ENCODE results near the gene CYP27C1. TPM values are rescaled to one million over a fixed set of nuclear protein-coding genes. Genes with fewer than 3 reads are reported as not detected.
"Not testable (repeated sequence)": the region's sequence is repeated elsewhere in the genome, so short reads cannot be mapped to it uniquely, and the experiment has no call there.

The CYP27C1 gene
- total RNA-seq, 1 experiment from 2014 or later: not detected

- POLR2A ChIA-PET: no interaction called here
- no peak overlapping the region for H3K27ac ChIP-seq (ENCODE audit: low read depth, low read length)
- no peaks in the 10 kb centered on the region for H3K4me1 ChIP-seq (ENCODE audit: control insufficient read depth in 1 of 2, insufficient read depth in 2 of 2, low read length in 2 of 2)
- ATAC-seq: no peak
- H3K79me2 ChIP-seq (ENCODE audit: insufficient read depth, low read length): no peaks in the 10 kb centered on the region
- H4K20me1 ChIP-seq (ENCODE audit: insufficient read depth): no peaks in the 10 kb centered on the region
- intact Hi-C loops (cut with micrococcal nuclease): no loop called here
- CTCF ChIA-PET: no interaction called here
- H3K4me2 ChIP-seq (ENCODE audit: low read length): no peak overlapping the region
- no TSS peak for BruUV-seq (replicated peaks)
- no peak for TF ChIP-seq SP1 (IDR thresholded peaks at IDR 0.05; ENCODE audit: low read depth)
- no peak for TF ChIP-seq ATF3 (IDR thresholded peaks at IDR 0.05)
- no peak for TF ChIP-seq ELF1 (IDR thresholded peaks at IDR 0.05; ENCODE audit: borderline replicate concordance, low read depth)
- no peak for TF ChIP-seq SIN3A (IDR thresholded peaks at IDR 0.05; ENCODE audit: low read depth)
- TF ChIP-seq ZFX (IDR thresholded peaks at IDR 0.05): no peak
- TF ChIP-seq ZNF274 (IDR thresholded peaks at IDR 0.05; ENCODE audit: low read depth, low read length): no peak
- no peak for TF ChIP-seq MAX (IDR thresholded peaks at IDR 0.05)
- no peak for TF ChIP-seq CEBPB (IDR thresholded peaks at IDR 0.05; ENCODE audit: low read depth)
- TF ChIP-seq CBX3 (IDR thresholded peaks at IDR 0.05; ENCODE audit: low read depth): no peak
- no peak for TF ChIP-seq POLR2A (IDR thresholded peaks at IDR 0.05; ENCODE audit: borderline replicate concordance, extremely low read depth, insufficient read depth, insufficient read length)
- no peak for TF ChIP-seq EZH2phosphoT487 (IDR thresholded peaks at IDR 0.05; ENCODE audit: borderline replicate concordance)
- TF ChIP-seq, protein P1, sequence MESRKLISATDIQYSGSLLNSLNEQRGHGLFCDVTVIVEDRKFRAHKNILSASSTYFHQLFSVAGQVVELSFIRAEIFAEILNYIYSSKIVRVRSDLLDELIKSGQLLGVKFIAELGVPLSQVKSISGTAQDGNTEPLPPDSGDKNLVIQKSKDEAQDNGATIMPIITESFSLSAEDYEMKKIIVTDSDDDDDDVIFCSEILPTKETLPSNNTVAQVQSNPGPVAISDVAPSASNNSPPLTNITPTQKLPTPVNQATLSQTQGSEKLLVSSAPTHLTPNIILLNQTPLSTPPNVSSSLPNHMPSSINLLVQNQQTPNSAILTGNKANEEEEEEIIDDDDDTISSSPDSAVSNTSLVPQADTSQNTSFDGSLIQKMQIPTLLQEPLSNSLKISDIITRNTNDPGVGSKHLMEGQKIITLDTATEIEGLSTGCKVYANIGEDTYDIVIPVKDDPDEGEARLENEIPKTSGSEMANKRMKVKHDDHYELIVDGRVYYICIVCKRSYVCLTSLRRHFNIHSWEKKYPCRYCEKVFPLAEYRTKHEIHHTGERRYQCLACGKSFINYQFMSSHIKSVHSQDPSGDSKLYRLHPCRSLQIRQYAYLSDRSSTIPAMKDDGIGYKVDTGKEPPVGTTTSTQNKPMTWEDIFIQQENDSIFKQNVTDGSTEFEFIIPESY (IDR thresholded peaks at IDR 0.05; ENCODE audit: extremely low read depth, insufficient replicate concordance, low read length): no peak
- no peak for TF ChIP-seq RAD21 (IDR thresholded peaks at IDR 0.05; ENCODE audit: low read depth)
- TF ChIP-seq CTCF (IDR thresholded peaks at IDR 0.05 in 2 of 3, conservative IDR thresholded peaks at IDR 0.05 in 1 of 3; ENCODE audit: borderline replicate concordance in 1 of 3, insufficient read depth in 1 of 3, low read depth in 2 of 3, low read length in 2 of 3): no peak
- TF ChIP-seq, protein P2, sequence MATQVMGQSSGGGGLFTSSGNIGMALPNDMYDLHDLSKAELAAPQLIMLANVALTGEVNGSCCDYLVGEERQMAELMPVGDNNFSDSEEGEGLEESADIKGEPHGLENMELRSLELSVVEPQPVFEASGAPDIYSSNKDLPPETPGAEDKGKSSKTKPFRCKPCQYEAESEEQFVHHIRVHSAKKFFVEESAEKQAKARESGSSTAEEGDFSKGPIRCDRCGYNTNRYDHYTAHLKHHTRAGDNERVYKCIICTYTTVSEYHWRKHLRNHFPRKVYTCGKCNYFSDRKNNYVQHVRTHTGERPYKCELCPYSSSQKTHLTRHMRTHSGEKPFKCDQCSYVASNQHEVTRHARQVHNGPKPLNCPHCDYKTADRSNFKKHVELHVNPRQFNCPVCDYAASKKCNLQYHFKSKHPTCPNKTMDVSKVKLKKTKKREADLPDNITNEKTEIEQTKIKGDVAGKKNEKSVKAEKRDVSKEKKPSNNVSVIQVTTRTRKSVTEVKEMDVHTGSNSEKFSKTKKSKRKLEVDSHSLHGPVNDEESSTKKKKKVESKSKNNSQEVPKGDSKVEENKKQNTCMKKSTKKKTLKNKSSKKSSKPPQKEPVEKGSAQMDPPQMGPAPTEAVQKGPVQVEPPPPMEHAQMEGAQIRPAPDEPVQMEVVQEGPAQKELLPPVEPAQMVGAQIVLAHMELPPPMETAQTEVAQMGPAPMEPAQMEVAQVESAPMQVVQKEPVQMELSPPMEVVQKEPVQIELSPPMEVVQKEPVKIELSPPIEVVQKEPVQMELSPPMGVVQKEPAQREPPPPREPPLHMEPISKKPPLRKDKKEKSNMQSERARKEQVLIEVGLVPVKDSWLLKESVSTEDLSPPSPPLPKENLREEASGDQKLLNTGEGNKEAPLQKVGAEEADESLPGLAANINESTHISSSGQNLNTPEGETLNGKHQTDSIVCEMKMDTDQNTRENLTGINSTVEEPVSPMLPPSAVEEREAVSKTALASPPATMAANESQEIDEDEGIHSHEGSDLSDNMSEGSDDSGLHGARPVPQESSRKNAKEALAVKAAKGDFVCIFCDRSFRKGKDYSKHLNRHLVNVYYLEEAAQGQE (IDR thresholded peaks at IDR 0.05; ENCODE audit: low read depth): no peak
- no peaks in the 10 kb centered on the region for H3K9me2 ChIP-seq (ENCODE audit: insufficient read depth)
- RAD21 ChIA-PET (ENCODE audit: low non-redundant PET in 1 of 2, low total read pairs in 2 of 2, uncharacterized antibody in 2 of 2, unreplicated experiment in 2 of 2): no interaction called here
- no peak overlapping the region for H3K4me3 ChIP-seq (replicated peaks in 1 of 2; ENCODE audit: low read depth in 1 of 2, low read length in 2 of 2)
- no peak overlapping the region for H3K9ac ChIP-seq (ENCODE audit: low read length)
- DNase-seq (ENCODE audit: low read depth, low spot score): no peak
- H3K36me3 ChIP-seq (ENCODE audit: control insufficient read depth in 1 of 2, insufficient read depth in 2 of 2, low read length in 2 of 2): no peaks in the 10 kb centered on the region
- no peaks in the 10 kb centered on the region for H3K27me3 ChIP-seq (ENCODE audit: insufficient read depth, low read length)
- H2AFZ ChIP-seq (ENCODE audit: low read depth, low read length, poor library complexity, severe bottlenecking): no peak overlapping the region
- no peaks in the 10 kb centered on the region for H3K9me3 ChIP-seq (ENCODE audit: control insufficient read depth in 1 of 2, insufficient read depth in 1 of 2, low read depth in 1 of 2, low read length in 2 of 2)
These were observed 56.2 kb downstream of the CYP27C1 start for GRCh38 chr2:127163921-127164320.

DNA sequence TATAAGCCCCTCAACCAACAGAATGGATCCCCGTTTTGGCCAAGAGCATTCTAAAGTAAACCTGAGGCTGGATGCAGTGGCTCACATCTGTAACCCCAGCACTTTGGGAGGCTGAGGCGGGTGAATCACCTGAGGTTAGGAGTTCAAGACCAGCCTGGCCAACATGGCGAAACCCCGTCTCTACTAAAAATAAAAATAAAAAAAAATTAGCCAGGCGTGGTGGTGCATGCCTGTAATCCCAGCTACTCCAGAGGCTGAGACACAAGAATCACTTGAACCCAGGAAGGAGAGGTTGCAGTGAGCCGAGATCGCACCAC lies 57.1 kb downstream of the CYP27C1 start:
- CTCF ChIA-PET; H3K9ac ChIP-seq (ENCODE audit: low read length); H3K36me3 ChIP-seq (ENCODE audit: control insufficient read depth in 1 of 2, insufficient read depth in 2 of 2, low read length in 2 of 2); H3K9me2 ChIP-seq (ENCODE audit: insufficient read depth); H3K4me2 ChIP-seq (ENCODE audit: low read length); H3K27me3 ChIP-seq (ENCODE audit: insufficient read depth, low read length); H3K27ac ChIP-seq (ENCODE audit: low read depth, low read length); intact Hi-C loops (cut with micrococcal nuclease); H2AFZ ChIP-seq (ENCODE audit: low read depth, low read length, poor library complexity, severe bottlenecking); RAD21 ChIA-PET (ENCODE audit: low non-redundant PET in 1 of 2, low total read pairs in 2 of 2, uncharacterized antibody in 2 of 2, unreplicated experiment in 2 of 2); POLR2A ChIA-PET; H3K9me3 ChIP-seq (ENCODE audit: control insufficient read depth in 1 of 2, insufficient read depth in 1 of 2, low read depth in 1 of 2, low read length in 2 of 2); DNase-seq (ENCODE audit: low read depth, low spot score); H3K4me1 ChIP-seq (ENCODE audit: control insufficient read depth in 1 of 2, insufficient read depth in 2 of 2, low read length in 2 of 2); H4K20me1 ChIP-seq (ENCODE audit: insufficient read depth); H3K79me2 ChIP-seq (ENCODE audit: insufficient read depth, low read length); ATAC-seq; H3K4me3 ChIP-seq (replicated peaks in 1 of 2; ENCODE audit: low read depth in 1 of 2, low read length in 2 of 2); BruUV-seq (replicated peaks): not testable (repeated sequence)
